ENCODE results near the gene ZNF664. TPM values are rescaled to one million over a fixed set of nuclear protein-coding genes. Genes with fewer than 3 reads are reported as not detected.

ZNF664 gene
- total RNA-seq, 8 experiments from 2014 or later, result 81.1 to 151 (median 116) TPM

GRCh38 chr12:124017064-124017463 is 44.0 kb downstream of the ZNF664 start:
- Histone ChIP-seq H3K4me1 (replicated peaks in 1 of 2) (no peaks in the 10 kb centered on the region), H3K4me3 (no peak overlapping the region), H3K27ac (no peak overlapping the region)
- WGBS, 10 experiments, result 0 to 100% (median 87%) methylated on average over 1 to 2 of the region's 2 CpGs; no CpG with 5 or more reads in 2 of the 10 experiments
- ATAC-seq (replicated peaks in 6 of 8), result peak in 3 of 8 experiments; percentile 55 to 81 (median 60)
- in situ Hi-C loops (cut with MboI; ENCODE audit: low pct_unique_long_range_greater_than_20kb in 2 of 9, low sequenced_read_pairs in 9 of 9, unreplicated experiment in 9 of 9), result no loop called here

GRCh38 chr12:124018539-124018938 is 45.5 kb downstream of the ZNF664 start:
- no peak for ATAC-seq (replicated peaks in 6 of 8)
- H3K27ac ChIP-seq, result no peak overlapping the region
- 50 to 100% (median 100%) methylated on average over 1 to 2 of the region's 2 CpGs; no CpG with 5 or more reads in 3 of the 10 experiments for WGBS, 10 experiments

GRCh38 chr12:124019115-124019514 is 46.1 kb downstream of the ZNF664 start:
- Histone ChIP-seq H3K27ac (no peak overlapping the region), H3K4me3 (no peak overlapping the region), H3K4me1 (replicated peaks in 1 of 2) (no peaks in the 10 kb centered on the region)
- ATAC-seq (replicated peaks in 6 of 8), result no peak
- in situ Hi-C loops (cut with MboI; ENCODE audit: low pct_unique_long_range_greater_than_20kb in 2 of 9, low sequenced_read_pairs in 9 of 9, unreplicated experiment in 9 of 9), result no loop called here

More at GRCh38 chr12:124018539-124018938, 45.5 kb downstream of the ZNF664 start:
- in situ Hi-C loops (cut with MboI; ENCODE audit: low pct_unique_long_range_greater_than_20kb in 2 of 9, low sequenced_read_pairs in 9 of 9, unreplicated experiment in 9 of 9), result no loop called here
- Histone ChIP-seq H3K4me3 (no peak overlapping the region), H3K4me1 (replicated peaks in 1 of 2) (no peaks in the 10 kb centered on the region)

- Histone ChIP-seq H3K4me3 (no peak overlapping the region), H3K27ac (no peak overlapping the region), H3K4me1 (replicated peaks in 1 of 2) (peaks cover 2 to 6% of the 10 kb centered on the region in 2 donors)
- 0 to 100% (median 83%) methylated on average over 1 to 2 of the region's 2 CpGs for WGBS, 10 experiments
- in situ Hi-C loops (cut with MboI; ENCODE audit: low pct_unique_long_range_greater_than_20kb in 2 of 9, low sequenced_read_pairs in 9 of 9, unreplicated experiment in 9 of 9), result no loop called here
- ATAC-seq (replicated peaks in 6 of 8), result peak in 1 of 8 experiments; percentile 2
Observed at GRCh38 chr12:124020514-124020949, 47.5 kb downstream of the ZNF664 start.

GRCh38 chr12:124021007-124021406 is 48.0 kb downstream of the ZNF664 start:
- no peak overlapping the region for H3K27ac ChIP-seq
- WGBS, 10 experiments, result 0 to 100% (median 50%) methylated on average over 1 to 2 of the region's 3 CpGs; no CpG with 5 or more reads in 3 of the 10 experiments
- in situ Hi-C loops (cut with MboI; ENCODE audit: low pct_unique_long_range_greater_than_20kb in 2 of 9, low sequenced_read_pairs in 9 of 9, unreplicated experiment in 9 of 9), result no loop called here
- peaks cover 6 to 10% of the 10 kb centered on the region in 2 donors for H3K4me1 ChIP-seq (replicated peaks in 1 of 2)
- no peak overlapping the region for H3K4me3 ChIP-seq
- ATAC-seq (replicated peaks in 6 of 8), result peak; percentile 18 to 81 (median 66)

- no peak overlapping the region for H3K27ac ChIP-seq
- in situ Hi-C loops (cut with MboI; ENCODE audit: low pct_unique_long_range_greater_than_20kb in 2 of 9, low sequenced_read_pairs in 9 of 9, unreplicated experiment in 9 of 9), result no loop called here
- H3K4me1 ChIP-seq (replicated peaks in 1 of 2), result peaks cover 6 to 10% of the 10 kb centered on the region in 2 donors
- ATAC-seq (replicated peaks in 6 of 8), result no peak
- H3K4me3 ChIP-seq, result no peak overlapping the region
- whole genome bisulfite sequencing, 10 experiments, result 50 to 100% (median 93%) methylated on average over 1 to 3 of the region's 3 CpGs
Observed at GRCh38 chr12:124022161-124022560, 49.1 kb downstream of the ZNF664 start.

GRCh38 chr12:124024263-124024678 is 51.3 kb downstream of the ZNF664 start:
- in situ Hi-C loops (cut with MboI; ENCODE audit: low pct_unique_long_range_greater_than_20kb in 2 of 9, low sequenced_read_pairs in 9 of 9, unreplicated experiment in 9 of 9), result no loop called here
- 0 to 100% (median 80%) methylated on average over 1 to 8 of the region's 8 CpGs for WGBS, 10 experiments
- ATAC-seq (replicated peaks in 6 of 8), result peak in 3 of 8 experiments; percentile 89 to 91 (median 90)

GRCh38 chr12:124024776-124025175 is 51.8 kb downstream of the ZNF664 start:
- in situ Hi-C loops (cut with MboI; ENCODE audit: low pct_unique_long_range_greater_than_20kb in 2 of 9, low sequenced_read_pairs in 9 of 9, unreplicated experiment in 9 of 9), result loop anchor here in 7 of 9 experiments (25.0 kb wide), 3 partner anchors 263 to 738 kb away; partner anchors contain the start of gene RFLNA (in 1 of the 7)
- peak in 5 of 8 experiments; percentile 4 to 79 (median 53) for ATAC-seq (replicated peaks in 6 of 8)
- Histone ChIP-seq H3K4me3 (no peak overlapping the region), H3K27ac (no peak overlapping the region), H3K4me1 (replicated peaks in 1 of 2) (peaks cover 6 to 10% of the 10 kb centered on the region in 2 donors)
- WGBS, 10 experiments, result 25 to 100% (median 83%) methylated on average over 2 to 3 of the region's 7 CpGs; no CpG with 5 or more reads in 5 of the 10 experiments

More at GRCh38 chr12:124024263-124024678, 51.3 kb downstream of the ZNF664 start:
- Histone ChIP-seq H3K4me1 (replicated peaks in 1 of 2) (peaks cover 6 to 10% of the 10 kb centered on the region in 2 donors), H3K27ac (no peak overlapping the region), H3K4me3 (no peak overlapping the region)

GRCh38 chr12:124025661-124026060 is 52.6 kb downstream of the ZNF664 start:
- ATAC-seq (replicated peaks in 6 of 8), result peak in 3 of 8 experiments; percentile 6 to 31 (median 26)

GRCh38 chr12:124026755-124027745 is 54.0 kb downstream of the ZNF664 start:
- in situ Hi-C loops (cut with MboI; ENCODE audit: low pct_unique_long_range_greater_than_20kb in 2 of 9, low sequenced_read_pairs in 9 of 9, unreplicated experiment in 9 of 9), result loop anchor here in 7 of 9 experiments (25.0 kb wide), 3 partner anchors 260 to 735 kb away; partner anchors contain the start of gene RFLNA (in 1 of the 7)
- Histone ChIP-seq H3K4me3 (no peak overlapping the region), H3K27ac (no peak overlapping the region), H3K4me1 (replicated peaks in 1 of 2) (peaks cover 6 to 10% of the 10 kb centered on the region in 2 donors)
- WGBS, 10 experiments, result 16 to 93% (median 87%) methylated on average over 2 to 8 of the region's 14 CpGs
- ATAC-seq (replicated peaks in 6 of 8), result peak in 7 of 8 experiments; percentile 14 to 68 (median 57)

More at GRCh38 chr12:124025661-124026060, 52.6 kb downstream of the ZNF664 start:
- in situ Hi-C loops (cut with MboI; ENCODE audit: low pct_unique_long_range_greater_than_20kb in 2 of 9, low sequenced_read_pairs in 9 of 9, unreplicated experiment in 9 of 9), result loop anchor here in 7 of 9 experiments (25.0 kb wide), 3 partner anchors 262 to 737 kb away; partner anchors contain the start of gene RFLNA (in 1 of the 7)
- H3K4me3 ChIP-seq, result no peak overlapping the region
- 33 to 93% (median 57%) methylated on average over 1 to 6 of the region's 8 CpGs; no CpG with 5 or more reads in 1 of the 10 experiments for WGBS, 10 experiments
- H3K4me1 ChIP-seq (replicated peaks in 1 of 2), result peaks cover 6 to 10% of the 10 kb centered on the region in 2 donors
- H3K27ac ChIP-seq, result peak overlapping the region; percentile 33 to 58

- no peak overlapping the region for H3K4me3 ChIP-seq
- 71 to 100% (median 84%) methylated on average over 1 to 10 of the region's 18 CpGs for WGBS, 10 experiments
- no peak for ATAC-seq (replicated peaks in 6 of 8)
- peaks cover 6 to 10% of the 10 kb centered on the region in 2 donors for H3K4me1 ChIP-seq (replicated peaks in 1 of 2)
- in situ Hi-C loops (cut with MboI; ENCODE audit: low pct_unique_long_range_greater_than_20kb in 2 of 9, low sequenced_read_pairs in 9 of 9, unreplicated experiment in 9 of 9), result loop anchor here in 7 of 9 experiments (25.0 kb wide), 3 partner anchors 259 to 734 kb away; partner anchors contain the start of gene RFLNA (in 1 of the 7)
- H3K27ac ChIP-seq, result no peak overlapping the region
Observed at GRCh38 chr12:124027753-124028554, 54.9 kb downstream of the ZNF664 start.

GRCh38 chr12:124028555-124028925 is 55.5 kb downstream of the ZNF664 start:
- ATAC-seq (replicated peaks in 6 of 8), result no peak
- in situ Hi-C loops (cut with MboI; ENCODE audit: low pct_unique_long_range_greater_than_20kb in 2 of 9, low sequenced_read_pairs in 9 of 9, unreplicated experiment in 9 of 9), result loop anchor here in 7 of 9 experiments (25.0 kb wide), 3 partner anchors 259 to 734 kb away; partner anchors contain the start of gene RFLNA (in 1 of the 7)

More at GRCh38 chr12:124028555-124028925, 55.5 kb downstream of the ZNF664 start:
- H3K4me1 ChIP-seq (replicated peaks in 1 of 2), result peaks cover 6 to 10% of the 10 kb centered on the region in 2 donors
- H3K27ac ChIP-seq, result no peak overlapping the region
- WGBS, 10 experiments, result 58 to 100% (median 75%) methylated on average over 1 to 5 of the region's 5 CpGs; no CpG with 5 or more reads in 3 of the 10 experiments
- no peak overlapping the region for H3K4me3 ChIP-seq

Data from motor neuron (in vitro differentiated cells).